HG02678 (cell line): ENCODE data around the gene GALNT11.

ENCODE experiments used
- ATAC-seq: cut with Tn5 transposase; IDR thresholded peaks from one replicate; pipeline ENCODE4 v1.9.1; 2021; ENCODE audit warnings: mild to moderate bottlenecking, moderate library complexity; ENCODE audit not compliant: unreplicated experiment

Gene GALNT11

DNA sequence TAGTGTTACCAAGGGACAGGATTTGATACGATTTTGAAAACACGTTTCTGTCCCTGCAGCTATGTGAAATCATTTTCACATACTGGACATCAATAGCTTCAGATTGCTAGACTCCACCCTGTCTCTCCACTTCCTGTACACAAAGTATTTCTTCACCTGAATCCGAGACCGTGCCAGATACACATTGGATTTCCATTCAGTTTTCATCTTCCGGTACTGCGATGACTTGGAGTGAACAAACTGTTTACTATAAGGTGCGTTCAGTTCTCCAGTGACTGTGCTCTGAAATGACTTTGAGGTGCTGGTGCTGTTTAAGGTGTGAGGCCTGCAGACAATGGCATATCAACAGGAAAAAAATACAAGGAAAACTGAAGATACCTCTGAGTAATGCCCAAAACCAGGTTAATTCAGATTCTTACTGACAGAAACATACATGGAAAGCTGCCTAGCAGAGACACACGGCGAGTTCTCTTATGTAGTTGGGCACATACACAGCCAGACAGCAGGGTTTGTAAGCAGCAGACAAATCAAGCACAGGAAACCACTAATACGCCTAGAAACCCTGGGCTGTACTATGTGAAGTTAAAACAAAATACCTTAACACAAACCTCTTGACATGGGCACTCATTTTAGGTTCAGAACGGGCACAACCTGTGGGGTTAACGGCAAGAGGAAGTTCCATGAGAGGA is 119.2 kb downstream of the GALNT11 start:
- no peak for ATAC-seq

DNA sequence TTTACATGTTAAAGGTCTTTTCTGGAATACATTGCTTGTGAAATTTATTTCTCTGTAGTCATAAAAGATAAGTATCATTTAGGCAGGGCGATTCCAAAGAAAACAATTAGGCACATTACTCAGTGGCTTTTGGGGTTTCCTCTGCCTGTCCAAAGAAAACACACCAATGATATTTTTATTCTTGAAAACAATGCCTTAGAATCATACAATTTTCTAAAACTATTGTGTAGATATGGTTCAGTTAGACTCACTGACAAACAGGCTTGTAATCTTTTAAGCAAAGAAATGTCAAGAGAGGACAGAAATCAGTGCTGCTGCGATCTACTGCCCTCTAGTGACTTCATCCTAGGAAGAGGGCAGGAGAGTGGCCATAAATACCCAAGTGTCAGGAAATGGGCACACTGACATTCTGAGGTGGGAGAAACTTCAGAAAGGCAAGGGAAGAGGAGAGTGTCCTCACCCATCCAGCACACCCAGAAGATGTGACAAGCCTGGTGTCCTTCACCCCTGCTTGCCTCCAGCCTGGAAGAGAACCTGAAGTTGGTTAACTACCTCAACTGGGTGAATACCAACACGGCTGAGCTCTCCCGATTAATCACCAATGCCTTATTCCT is 120.5 kb downstream of the GALNT11 start:
- no peak for ATAC-seq

DNA sequence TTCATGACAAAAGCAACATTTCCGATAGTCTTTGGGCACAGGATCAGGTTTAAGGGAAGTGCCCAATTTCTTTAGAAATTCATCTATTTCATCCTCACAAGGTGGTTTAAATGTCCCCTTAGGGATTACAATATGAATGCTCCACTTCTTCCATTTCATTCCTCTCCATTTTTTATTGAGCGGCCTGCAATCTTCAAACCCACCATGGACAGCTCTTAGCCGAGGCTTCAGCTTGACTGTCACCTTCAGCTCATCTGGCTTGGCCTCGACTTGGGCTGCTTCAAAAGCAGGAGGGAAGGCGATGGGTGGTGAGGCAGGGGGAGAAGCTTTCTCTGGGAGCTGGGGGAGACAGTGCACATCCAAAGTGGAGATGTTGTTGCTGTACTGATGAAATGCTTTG is 123.2 kb downstream of the GALNT11 start:
- ATAC-seq = no peak

DNA sequence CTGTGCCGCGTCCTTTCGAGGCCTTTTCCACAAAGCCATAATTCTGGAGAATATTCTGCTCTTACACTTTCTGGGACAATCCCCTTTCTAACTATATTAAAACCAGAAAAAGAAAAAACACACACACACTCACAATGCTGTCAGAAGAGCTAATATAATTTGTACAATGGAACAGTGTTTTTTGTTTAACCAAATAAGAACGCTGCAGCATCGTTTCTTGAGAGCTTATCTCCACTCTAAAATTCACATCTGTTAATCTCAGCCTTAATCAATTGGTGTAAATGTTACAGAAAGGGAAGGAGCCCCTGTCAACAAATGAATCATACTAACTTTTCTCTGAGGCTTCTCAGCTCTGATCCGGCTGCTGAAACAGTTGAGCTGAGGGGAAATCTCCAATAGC is 123.9 kb downstream of the GALNT11 start:
- ATAC-seq = no peak

DNA sequence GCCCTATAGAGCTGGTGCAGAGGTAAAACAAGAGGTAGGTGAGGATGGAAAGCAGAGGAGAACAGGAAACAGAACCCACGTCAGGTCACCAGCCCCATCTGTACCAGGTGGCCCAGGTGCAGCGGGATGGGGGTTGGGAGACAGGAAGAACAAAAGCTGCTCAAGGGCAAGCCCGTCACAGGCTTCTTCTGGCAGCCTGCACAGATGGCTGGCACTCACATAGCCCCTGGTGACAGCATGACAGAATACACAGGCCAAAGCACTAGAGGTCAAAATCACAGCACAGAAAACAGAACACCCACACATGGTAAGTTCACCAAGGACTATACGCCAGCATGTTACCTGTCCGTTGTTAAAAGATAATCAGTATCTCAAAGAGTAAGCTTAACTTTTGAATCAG is 126.8 kb downstream of the GALNT11 start:
- no peak for ATAC-seq

DNA sequence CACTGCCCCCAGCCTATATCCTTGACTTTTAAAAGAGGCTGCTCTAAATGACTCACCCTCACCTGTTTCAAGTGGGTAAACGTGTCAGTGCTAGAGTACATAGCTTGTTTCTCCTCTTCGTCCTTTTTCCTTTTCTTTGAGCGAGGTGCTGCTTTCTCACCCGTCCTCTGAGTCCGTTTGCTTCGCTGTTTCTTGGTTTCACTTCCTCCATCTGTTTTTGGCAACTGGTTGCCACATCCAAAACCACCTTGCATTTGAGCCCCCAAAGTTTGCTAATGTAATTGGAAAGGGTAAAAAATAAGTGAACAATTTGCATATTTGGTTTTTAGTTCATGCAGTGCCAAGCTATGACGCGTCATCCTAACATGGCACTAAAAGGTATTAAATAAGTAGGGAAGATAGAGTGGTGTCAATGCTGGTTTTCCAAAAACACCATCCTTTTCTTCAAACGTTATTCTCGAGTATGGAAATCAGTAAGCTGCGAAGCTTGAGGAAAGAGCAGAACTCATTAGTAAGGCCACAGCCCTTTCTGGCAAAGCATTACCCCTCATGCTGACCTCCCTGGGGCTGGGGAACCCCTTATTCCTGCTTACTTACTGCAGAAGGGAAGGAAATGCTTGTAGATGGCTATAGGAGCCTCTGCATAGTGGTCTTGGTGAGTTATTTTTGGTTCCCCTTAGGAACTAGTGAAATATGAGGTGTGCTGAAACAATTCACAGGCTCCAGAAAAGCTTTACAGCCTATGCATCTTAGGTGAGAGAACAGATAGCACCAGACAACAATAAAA is 133.5 kb downstream of the GALNT11 start:
- ATAC-seq = peak; percentile 91

DNA sequence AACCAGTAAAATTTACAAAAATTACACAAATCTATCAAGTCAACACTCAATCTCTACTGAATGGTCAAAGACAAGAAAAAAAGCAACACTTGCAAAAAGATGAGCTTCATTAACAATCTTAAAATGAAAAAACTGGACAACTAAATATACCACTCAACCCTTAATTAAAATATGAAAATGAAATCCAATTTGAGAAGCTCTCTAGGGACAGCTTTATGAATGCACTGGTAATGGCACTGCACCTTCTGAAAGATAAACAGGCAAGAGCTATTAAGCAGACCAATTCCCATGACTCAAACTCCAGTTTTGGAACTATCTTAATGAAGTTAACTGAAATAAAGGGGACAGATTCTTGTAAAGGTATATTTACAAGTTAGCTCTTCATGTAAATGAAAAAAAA is 135.7 kb downstream of the GALNT11 start:
- no peak for ATAC-seq

DNA sequence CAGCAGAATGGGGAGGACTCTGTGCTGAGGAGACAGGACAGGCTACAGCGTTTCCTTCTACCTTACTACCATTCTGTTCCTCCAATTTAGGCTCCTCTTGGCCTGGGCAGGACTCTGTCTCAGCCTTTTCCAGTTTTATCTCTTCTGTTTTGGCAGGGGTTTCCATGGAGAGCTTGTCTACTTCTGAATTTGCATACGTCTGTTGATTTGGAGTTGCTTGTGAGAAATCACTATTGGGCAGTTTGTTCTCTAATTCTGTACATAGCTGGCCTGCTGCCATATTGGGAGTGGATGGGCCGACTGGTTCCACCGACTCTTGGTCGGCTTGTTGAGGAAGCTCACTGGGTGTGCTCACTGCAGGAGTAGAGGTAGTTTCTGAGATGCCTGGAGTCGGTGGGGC is 136.8 kb downstream of the GALNT11 start:
- no peak for ATAC-seq
